ENCODE measurements around the gene HHATL. TPM values are rescaled to one million over a fixed set of nuclear protein-coding genes. Genes with fewer than 3 reads are reported as not detected.

The HHATL gene
- polyA plus RNA-seq (2013, experiment 1 of 2; ENCODE audit: insufficient read length) = not detected
- polyA plus RNA-seq (2013, experiment 2 of 2; ENCODE audit: insufficient read length) = 0.22 TPM

- DNase-seq = no peak
These were observed at the start of gene HHATL for GRCh38 chr3:42702066-42702951. HHATL (minus strand) TSS chr3:42702798; CDS start chr3:42700826, 1,972 bp downstream.

- DNase-seq = no peak
These were observed 49.0 kb upstream of the HHATL start for GRCh38 chr3:42751609-42752008.

GRCh38 chr3:42750834-42751233 is 48.2 kb upstream of the HHATL start:
- DNase-seq = no peak

GRCh38 chr3:42749753-42750231 is 47.2 kb upstream of the HHATL start:
- peak; percentile 56 for DNase-seq

DNA sequence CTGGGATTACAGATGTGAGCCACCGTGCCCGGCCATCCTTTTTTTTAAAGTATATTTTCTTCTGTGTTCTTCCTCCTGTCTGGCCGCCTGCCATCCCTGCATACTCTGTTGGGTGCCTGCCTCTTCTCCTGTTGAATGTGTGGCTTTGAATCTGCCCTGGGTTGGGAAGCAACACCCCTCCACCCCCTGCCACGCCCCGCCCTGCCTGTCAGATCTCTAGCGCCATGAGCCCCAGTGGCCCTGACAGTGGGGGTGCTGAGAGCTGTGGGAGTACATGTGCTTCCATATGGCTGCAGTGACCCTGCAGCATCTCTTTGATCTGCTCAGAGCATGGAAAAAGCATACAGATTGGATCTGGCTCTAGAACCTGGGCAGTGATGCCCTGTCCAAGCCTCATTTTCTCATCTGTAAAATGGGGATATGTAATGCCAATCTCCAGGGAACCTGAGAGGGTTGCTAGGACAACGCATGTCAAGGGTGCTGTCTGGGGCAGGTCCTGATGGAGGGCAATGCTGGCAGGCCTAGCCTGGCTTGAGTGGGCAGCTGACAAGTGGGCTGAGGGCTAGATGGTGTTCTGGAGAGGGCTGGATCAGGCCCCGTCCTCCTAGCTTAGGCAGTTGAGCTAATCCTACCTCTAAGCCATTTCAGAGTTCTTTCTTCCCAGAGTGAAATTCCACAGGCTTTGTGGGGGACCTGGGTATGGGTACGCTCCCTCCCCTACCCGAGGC is 46.6 kb upstream of the HHATL start:
- DNase-seq = no peak

DNA sequence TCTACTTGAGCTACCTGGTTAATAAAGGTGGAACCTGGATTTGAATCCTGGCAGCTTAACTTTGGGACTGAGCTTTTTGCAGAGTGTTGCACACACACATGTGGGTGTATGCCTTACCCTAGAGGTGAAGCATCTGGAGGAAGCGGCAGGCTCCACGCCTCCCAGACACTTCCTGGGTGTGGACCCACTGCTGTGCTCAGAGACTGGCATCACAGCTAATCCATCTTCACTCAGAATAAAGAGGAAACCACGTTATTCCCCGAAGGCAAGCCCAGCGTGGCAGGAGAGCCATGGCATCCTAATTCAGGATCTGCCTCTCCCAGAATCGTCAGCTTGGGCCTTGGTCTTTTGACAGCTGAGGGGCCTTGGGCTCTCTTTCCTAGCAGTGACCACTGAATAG is 45.0 kb upstream of the HHATL start:
- no peak for DNase-seq

- DNase-seq = no peak
These were observed 44.2 kb upstream of the HHATL start for GRCh38 chr3:42746455-42747450.

GRCh38 chr3:42745776-42746454 is 43.3 kb upstream of the HHATL start:
- DNase-seq = no peak

DNA sequence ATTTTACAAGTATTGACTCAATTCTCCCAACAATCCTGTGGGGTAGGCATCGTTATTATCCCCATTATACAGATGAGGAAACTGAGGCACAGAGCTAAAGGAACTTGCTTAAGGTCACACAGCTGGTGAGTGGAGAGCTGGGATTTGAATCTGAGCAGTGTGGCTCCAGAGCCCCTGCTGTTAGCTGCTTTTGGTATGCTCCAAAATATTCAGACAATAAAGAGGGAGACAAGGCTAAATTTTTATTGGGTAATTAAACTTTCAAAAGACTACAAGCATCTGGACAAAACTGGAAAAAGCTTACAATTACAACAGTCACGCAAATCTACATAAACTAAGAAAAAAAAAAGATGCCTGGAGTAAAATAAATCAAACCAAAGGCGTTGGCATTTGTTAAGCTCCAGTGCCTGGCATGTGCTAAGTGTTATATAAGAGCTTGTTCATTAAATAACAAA is 42.7 kb upstream of the HHATL start:
- no peak for DNase-seq

DNA sequence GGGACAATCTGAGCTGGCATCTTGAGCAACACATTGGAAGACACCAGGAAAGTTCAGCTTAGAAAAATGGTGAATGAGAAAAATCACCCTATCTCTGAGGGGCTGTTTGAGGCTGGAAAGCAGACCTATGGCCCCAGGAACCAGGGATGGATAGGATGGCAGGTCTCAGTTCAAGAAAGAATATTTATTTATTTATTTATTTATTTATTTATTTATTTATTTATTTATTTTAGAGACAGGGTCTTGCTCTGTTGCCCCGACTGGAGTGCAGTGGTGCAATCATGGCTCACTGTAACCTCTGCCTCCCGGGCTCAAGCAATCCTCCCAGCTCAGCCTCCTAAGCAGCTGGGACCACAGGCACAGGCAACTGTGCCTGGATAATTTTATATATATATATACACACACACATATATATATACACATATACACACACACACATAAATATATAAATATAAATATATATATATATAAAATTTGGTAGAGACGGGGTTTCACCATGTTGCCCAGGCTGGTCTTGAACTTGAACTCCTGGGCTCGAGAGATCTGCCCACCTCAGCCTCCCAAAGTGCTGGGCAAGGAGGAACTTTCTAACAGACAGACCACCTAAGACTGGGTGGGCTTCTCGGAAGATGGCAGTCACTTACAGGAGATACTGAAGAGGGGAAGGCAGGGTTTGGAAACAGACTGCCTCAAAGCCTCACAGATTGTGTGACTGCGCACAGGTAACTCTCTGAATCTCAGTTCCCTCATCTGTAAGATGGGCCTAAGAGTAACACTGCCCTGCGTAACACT is 40.8 kb upstream of the HHATL start:
- no peak for DNase-seq

DNA sequence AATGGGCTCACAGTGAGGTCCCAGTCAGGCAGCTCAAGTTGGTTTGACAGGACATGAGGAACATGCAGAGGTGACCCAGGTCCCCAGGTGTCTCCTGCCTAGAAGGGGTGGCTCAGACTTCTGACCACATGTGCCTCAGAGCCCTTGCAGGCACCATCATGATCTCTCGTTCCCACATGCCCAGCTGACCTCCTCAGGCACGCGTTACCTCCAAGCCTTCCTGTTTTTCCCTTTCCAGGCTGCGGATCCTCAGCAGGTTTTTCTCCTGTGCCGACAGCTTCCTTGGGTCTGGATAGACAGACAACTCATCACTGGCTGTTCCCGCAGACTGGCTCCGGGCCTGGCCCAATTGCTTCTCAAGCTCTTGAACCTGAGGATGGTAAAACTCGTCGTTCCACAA is 40.1 kb upstream of the HHATL start:
- no peak for DNase-seq

DNA sequence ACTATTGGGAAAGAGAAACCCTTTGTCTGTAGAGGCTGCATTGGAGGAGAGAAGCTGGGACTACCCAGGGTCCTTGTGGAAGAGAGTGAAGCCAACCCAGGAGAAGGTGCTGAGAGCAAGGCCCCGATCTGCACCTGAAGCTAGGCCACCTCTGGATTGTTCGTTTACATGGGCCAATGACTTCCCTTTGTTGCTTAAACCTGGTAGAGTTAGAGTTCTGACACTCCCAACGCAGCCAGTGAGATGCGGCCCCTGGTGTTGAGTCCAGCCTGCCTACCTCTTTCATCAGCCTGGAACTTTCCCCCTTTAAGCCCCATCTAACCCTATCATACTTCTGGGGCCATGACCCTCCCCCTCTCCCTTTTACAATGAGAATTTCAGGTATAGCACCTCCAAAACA is 39.7 kb upstream of the HHATL start:
- DNase-seq = no peak

GRCh38 chr3:42741796-42742195 is 39.2 kb upstream of the HHATL start:
- DNase-seq = no peak

GRCh38 chr3:42739401-42740158 is 37.0 kb upstream of the HHATL start:
- DNase-seq = no peak

DNA sequence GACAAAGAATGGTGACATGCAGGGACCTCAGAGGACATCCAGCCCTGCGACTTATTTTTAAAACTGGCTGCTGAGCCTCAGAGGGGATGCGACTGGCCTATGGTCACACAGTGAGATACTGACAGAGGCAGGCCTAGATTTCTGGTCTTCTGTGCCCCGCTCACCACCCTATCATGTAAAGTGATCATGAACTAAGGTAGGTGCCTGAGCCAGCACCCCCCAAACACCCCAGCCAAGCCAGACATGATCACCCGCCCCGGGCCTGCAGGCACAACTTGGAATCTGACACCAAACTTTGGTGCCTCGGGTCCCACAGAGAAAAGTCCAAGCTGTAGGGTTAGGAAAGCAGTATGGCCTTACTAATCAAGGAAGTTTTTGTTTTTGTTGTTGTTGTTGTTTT is 33.9 kb upstream of the HHATL start:
- DNase-seq = no peak

DNA sequence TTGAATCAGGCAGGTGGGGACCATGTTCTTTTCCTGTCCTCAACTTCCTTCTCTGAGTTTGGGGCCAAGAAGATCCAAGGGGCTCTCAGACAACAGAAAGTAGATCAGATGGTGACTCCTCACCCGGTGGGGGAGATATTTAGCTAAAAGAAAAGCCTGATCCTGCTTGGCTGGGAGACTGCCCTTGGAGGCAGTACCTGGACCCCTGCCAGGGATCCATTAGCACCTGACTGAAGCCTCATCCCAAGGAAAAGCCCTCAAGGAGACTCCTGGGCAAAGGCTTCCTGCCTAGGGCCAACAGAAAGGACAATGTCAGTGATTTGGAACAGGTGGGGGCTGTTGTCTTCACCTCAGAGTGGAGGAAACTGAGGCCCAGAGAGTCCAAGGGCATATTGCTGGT is 33.5 kb upstream of the HHATL start:
- no peak for DNase-seq

DNA sequence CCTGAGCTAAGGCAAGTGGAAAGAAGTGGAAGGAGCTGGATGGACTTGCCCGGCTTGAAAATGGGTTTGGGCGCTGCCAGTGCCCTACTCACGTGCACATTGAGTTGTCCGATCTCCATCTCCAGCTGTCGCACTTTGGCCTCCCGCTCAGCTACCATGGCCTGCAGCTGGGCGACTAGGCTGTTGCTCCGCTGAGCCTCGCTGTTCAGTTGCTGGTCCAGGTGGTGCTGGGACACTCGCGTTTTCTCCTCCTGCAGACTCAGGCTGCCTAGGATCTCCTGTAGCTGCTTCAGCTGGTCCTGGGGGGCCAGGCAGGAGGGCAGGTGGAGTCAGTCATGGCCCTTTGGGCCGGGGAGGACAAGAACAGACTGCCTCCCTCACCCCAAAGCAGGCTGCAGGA is 33.0 kb upstream of the HHATL start:
- no peak for DNase-seq

- no peak for DNase-seq
These were observed 32.4 kb upstream of the HHATL start for GRCh38 chr3:42735019-42735418.

- DNase-seq = no peak
These were observed 31.8 kb upstream of the HHATL start for GRCh38 chr3:42734263-42734860.

Data from fibroblast of skin of back (primary cell).